ENCODE measurements around the gene SMARCAL1. TPM values are rescaled to one million over a fixed set of nuclear protein-coding genes. Genes with fewer than 3 reads are reported as not detected.

The SMARCAL1 gene
- total and polyA plus RNA-seq, 5 donors from 2014 or later: 19.8 to 25.1 (median 24.1) TPM

DNA sequence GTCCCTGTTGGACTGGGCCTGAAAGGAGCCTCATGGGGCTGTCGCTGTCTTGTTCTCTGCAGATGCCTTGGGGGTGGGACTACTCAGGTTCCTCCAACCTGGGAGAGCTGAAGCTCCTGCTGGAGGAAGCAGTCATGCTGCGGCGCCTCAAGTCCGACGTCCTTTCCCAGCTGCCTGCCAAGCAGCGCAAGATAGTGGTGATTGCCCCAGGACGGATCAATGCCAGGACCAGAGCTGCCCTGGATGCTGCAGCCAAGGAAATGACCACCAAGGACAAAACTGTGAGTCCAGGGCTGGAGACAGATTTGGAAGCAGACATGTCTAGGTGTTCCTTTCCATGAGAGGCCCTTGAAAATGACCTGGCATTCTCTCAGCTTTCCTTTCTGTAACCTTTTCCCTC lies 38.5 kb downstream of the SMARCAL1 start:
- no peaks in the 10 kb centered on the region for H3K4me1 ChIP-seq (ENCODE audit: control insufficient read depth, insufficient read depth, low read length, poor library complexity, severe bottlenecking)
- Mint-ChIP-seq H3K9me3 (peaks cover 0 to 9% (median 1%) of the 10 kb centered on the region in 7 donors), H3K27ac (no peak overlapping the region), H3K27me3 (no peaks in the 10 kb centered on the region), H3K36me3 (peaks cover 68% of the 10 kb centered on the region), H3K4me3 (no peak overlapping the region), H3K4me1 (peaks cover 0 to 3% (median 0%) of the 10 kb centered on the region in 4 donors)
- DNase-seq (no peak), ATAC-seq (ENCODE audit: low read depth in 2 of 2) (no peak)
- peaks cover 0 to 2% of the 10 kb centered on the region in 2 experiments for H3K9me3 ChIP-seq (ENCODE audit: control insufficient read depth in 2 of 2, low read length in 2 of 2)
- H3K27ac ChIP-seq (ENCODE audit: insufficient read depth, low read length, poor library complexity, severe bottlenecking): no peak overlapping the region
- no peaks in the 10 kb centered on the region for H3K27me3 ChIP-seq (ENCODE audit: control insufficient read depth, insufficient read depth, low read length)
- H3K36me3 ChIP-seq (ENCODE audit: control insufficient read depth, insufficient read depth, low read length): peaks cover 91% of the 10 kb centered on the region
- H3K4me3 ChIP-seq (ENCODE audit: low read depth, low read length): no peak overlapping the region

DNA sequence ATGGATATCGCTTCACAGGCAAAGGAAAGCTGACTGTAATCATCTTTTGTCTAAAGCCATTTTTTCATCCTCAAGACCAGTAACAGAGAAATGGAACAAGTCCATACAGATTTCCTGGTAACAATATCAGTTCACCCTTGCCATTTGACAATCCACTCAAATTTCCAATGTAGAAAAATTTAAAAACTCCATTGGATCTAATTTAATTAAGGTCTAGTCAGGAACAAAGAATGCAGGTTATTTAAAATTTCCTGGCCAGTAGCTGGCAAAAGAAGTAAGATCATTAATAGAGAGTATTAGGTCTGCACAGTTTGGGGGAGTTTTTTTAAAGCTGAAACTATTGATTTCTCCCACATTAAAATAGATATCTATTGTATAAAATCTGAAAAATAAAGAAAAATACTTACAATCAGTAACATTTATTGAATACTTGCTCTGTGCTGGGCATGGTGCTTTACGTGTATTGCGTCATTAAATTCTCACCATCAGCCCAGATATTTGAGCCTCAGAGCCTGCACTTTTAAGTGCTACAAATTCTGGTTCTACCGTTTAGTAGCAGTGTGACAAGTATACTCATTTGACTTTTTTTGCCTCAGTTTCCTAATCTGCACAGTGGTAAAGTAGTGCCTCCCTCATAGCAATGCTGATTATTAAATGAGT lies 41.8 kb downstream of the SMARCAL1 start:
- no peaks in the 10 kb centered on the region for H3K9me3 Mint-ChIP-seq
- no peak overlapping the region for H3K4me3 Mint-ChIP-seq
- no peaks in the 10 kb centered on the region for H3K4me1 ChIP-seq (ENCODE audit: control insufficient read depth, insufficient read depth, low read length, poor library complexity, severe bottlenecking)
- no peak overlapping the region for H3K27ac Mint-ChIP-seq
- DNase-seq: no peak
- H3K36me3 ChIP-seq (ENCODE audit: control insufficient read depth, insufficient read depth, low read length): peaks cover 58% of the 10 kb centered on the region
- H3K4me3 ChIP-seq (ENCODE audit: low read depth, low read length): no peak overlapping the region
- no peak for ATAC-seq (ENCODE audit: low read depth in 2 of 2)
- H3K27ac ChIP-seq (ENCODE audit: insufficient read depth, low read length, poor library complexity, severe bottlenecking): no peak overlapping the region
- no peaks in the 10 kb centered on the region for H3K27me3 ChIP-seq (ENCODE audit: control insufficient read depth, insufficient read depth, low read length)
- H3K27me3 Mint-ChIP-seq: no peaks in the 10 kb centered on the region
- H3K4me1 Mint-ChIP-seq: no peaks in the 10 kb centered on the region
- H3K9me3 ChIP-seq (ENCODE audit: control insufficient read depth in 2 of 2, low read length in 2 of 2): no peaks in the 10 kb centered on the region
- H3K36me3 Mint-ChIP-seq: peaks cover 41% of the 10 kb centered on the region

DNA sequence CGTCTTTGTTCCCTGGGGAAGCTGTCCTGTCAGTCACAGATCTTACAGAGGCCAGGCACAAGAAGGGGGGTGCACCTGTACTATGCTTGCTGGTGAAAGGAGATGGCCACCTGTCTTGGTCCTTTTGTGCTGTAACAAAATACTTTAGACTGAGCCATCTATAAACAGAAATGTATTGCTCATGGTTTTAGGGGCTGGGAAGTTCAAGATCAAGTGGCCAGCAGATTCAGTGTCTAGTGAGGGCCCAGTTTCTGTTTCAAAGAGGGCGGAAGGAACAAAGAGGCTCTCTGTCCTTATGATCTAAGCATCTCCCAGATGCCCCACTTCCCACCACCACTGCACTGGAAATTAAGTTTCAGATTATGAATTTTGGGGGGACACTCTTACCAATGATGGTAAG lies 50.9 kb downstream of the SMARCAL1 start:
- no peak for DNase-seq
- Mint-ChIP-seq H3K4me1 (peaks cover 0 to 2% (median 0%) of the 10 kb centered on the region in 4 donors), H3K9me3 (no peaks in the 10 kb centered on the region), H3K27me3 (no peaks in the 10 kb centered on the region), H3K4me3 (no peak overlapping the region), H3K36me3 (peaks cover 40% of the 10 kb centered on the region), H3K27ac (peak overlapping the region in 1 of 3 donors; percentile 27)
- no peaks in the 10 kb centered on the region for H3K27me3 ChIP-seq (ENCODE audit: control insufficient read depth, insufficient read depth, low read length)
- H3K9me3 ChIP-seq (ENCODE audit: control insufficient read depth in 2 of 2, low read length in 2 of 2): no peaks in the 10 kb centered on the region
- H3K4me1 ChIP-seq (ENCODE audit: control insufficient read depth, insufficient read depth, low read length, poor library complexity, severe bottlenecking): no peaks in the 10 kb centered on the region
- no peak overlapping the region for H3K4me3 ChIP-seq (ENCODE audit: low read depth, low read length)
- no peak for ATAC-seq (ENCODE audit: low read depth in 2 of 2)
- H3K27ac ChIP-seq (ENCODE audit: insufficient read depth, low read length, poor library complexity, severe bottlenecking): no peak overlapping the region
- H3K36me3 ChIP-seq (ENCODE audit: control insufficient read depth, insufficient read depth, low read length): peaks cover 24% of the 10 kb centered on the region

- peaks cover 40% of the 10 kb centered on the region for H3K36me3 Mint-ChIP-seq
Observed at GRCh38 chr2:216464104-216464720, 51.9 kb downstream of the SMARCAL1 start.

DNA sequence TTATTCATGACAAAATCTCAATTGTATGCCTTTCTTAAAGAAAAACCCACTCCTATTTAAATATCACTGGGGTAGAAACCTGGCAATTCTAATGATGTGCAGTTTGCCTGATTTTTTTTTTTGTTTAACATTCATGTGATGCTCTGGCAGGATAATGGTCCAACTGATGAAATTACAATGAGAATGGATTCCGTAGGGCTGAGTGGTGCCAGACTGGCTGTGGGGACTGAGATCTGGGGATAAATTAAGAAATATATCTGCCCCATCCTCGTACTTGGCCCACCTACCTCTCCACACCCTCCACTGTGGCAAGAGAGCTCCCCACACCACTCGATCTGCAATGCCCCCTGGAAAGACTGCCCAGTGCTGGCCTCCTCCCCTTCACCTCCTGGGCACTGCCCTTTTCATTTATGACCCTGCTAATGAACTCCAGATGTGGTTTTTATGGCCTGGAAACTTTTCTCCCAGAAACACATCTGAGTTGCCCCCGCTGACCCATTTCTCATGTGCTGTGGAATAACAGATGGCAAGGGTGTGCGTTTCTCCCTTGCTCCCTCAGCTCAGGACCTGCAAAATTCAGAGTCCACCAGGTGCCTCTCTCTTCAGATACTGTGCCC lies 53.4 kb downstream of the SMARCAL1 start:
- H3K27me3 ChIP-seq (ENCODE audit: control insufficient read depth, insufficient read depth, low read length): no peaks in the 10 kb centered on the region
- H3K4me1 ChIP-seq (ENCODE audit: control insufficient read depth, insufficient read depth, low read length, poor library complexity, severe bottlenecking): no peaks in the 10 kb centered on the region
- H3K4me3 ChIP-seq (ENCODE audit: low read depth, low read length): no peak overlapping the region
- Mint-ChIP-seq H3K27me3 (no peaks in the 10 kb centered on the region), H3K27ac (peak overlapping the region in 2 of 3 donors; percentile 38 to 55), H3K9me3 (no peaks in the 10 kb centered on the region), H3K4me1 (no peaks in the 10 kb centered on the region), H3K36me3 (peaks cover 45% of the 10 kb centered on the region), H3K4me3 (no peak overlapping the region)
- ATAC-seq (ENCODE audit: low read depth in 2 of 2) (no peak), DNase-seq (no peak)
- H3K9me3 ChIP-seq (ENCODE audit: control insufficient read depth in 2 of 2, low read length in 2 of 2): no peaks in the 10 kb centered on the region
- peaks cover 35% of the 10 kb centered on the region for H3K36me3 ChIP-seq (ENCODE audit: control insufficient read depth, insufficient read depth, low read length)
- no peak overlapping the region for H3K27ac ChIP-seq (ENCODE audit: insufficient read depth, low read length, poor library complexity, severe bottlenecking)

More at GRCh38 chr2:216464104-216464720, 51.9 kb downstream of the SMARCAL1 start:
- no peak overlapping the region for H3K4me3 ChIP-seq (ENCODE audit: low read depth, low read length)
- no peaks in the 10 kb centered on the region for H3K9me3 ChIP-seq (ENCODE audit: control insufficient read depth in 2 of 2, low read length in 2 of 2)
- Mint-ChIP-seq H3K4me3 (no peak overlapping the region), H3K9me3 (no peaks in the 10 kb centered on the region), H3K27me3 (no peaks in the 10 kb centered on the region), H3K4me1 (peaks cover 0 to 2% (median 0%) of the 10 kb centered on the region in 4 donors), H3K27ac (no peak overlapping the region)
- H3K27ac ChIP-seq (ENCODE audit: insufficient read depth, low read length, poor library complexity, severe bottlenecking): no peak overlapping the region
- H3K4me1 ChIP-seq (ENCODE audit: control insufficient read depth, insufficient read depth, low read length, poor library complexity, severe bottlenecking): no peaks in the 10 kb centered on the region
- DNase-seq (no peak), ATAC-seq (ENCODE audit: low read depth in 2 of 2) (no peak)
- no peaks in the 10 kb centered on the region for H3K27me3 ChIP-seq (ENCODE audit: control insufficient read depth, insufficient read depth, low read length)
- peaks cover 30% of the 10 kb centered on the region for H3K36me3 ChIP-seq (ENCODE audit: control insufficient read depth, insufficient read depth, low read length)

GRCh38 chr2:216467845-216468244 lies 55.6 kb downstream of the SMARCAL1 start:
- H3K9me3 Mint-ChIP-seq: no peaks in the 10 kb centered on the region

DNA sequence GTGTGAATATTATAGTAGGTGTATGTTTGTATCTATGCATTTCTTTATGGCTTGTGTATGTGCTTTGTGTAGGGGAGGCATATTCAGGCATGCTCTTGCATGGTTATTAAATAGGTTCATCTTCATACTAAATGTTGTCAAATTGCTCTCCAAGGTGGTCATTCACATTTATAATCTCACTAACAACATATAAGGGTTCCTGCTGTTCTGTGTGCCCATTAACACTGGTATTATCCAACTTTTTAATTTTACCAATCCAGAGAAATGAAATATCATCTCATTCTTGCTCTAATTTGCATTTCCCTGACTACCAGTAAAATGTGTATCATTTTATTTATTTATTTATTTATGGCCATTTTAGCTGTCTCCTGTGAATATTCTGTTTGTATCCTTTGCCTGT lies 57.4 kb downstream of the SMARCAL1 start:
- Mint-ChIP-seq H3K4me1 (peaks cover 0 to under 1% (median under 1%) of the 10 kb centered on the region in 4 donors), H3K27me3 (no peaks in the 10 kb centered on the region), H3K36me3 (peaks cover 25% of the 10 kb centered on the region), H3K4me3 (no peak overlapping the region), H3K9me3 (no peaks in the 10 kb centered on the region), H3K27ac (no peak overlapping the region)
- H3K27me3 ChIP-seq (ENCODE audit: control insufficient read depth, insufficient read depth, low read length): no peaks in the 10 kb centered on the region
- ATAC-seq (ENCODE audit: low read depth in 2 of 2) (no peak), DNase-seq (no peak)
- H3K4me3 ChIP-seq (ENCODE audit: low read depth, low read length): no peak overlapping the region
- H3K36me3 ChIP-seq (ENCODE audit: control insufficient read depth, insufficient read depth, low read length): peaks cover 42% of the 10 kb centered on the region
- no peak overlapping the region for H3K27ac ChIP-seq (ENCODE audit: insufficient read depth, low read length, poor library complexity, severe bottlenecking)
- H3K9me3 ChIP-seq (ENCODE audit: control insufficient read depth in 2 of 2, low read length in 2 of 2): no peaks in the 10 kb centered on the region
- H3K4me1 ChIP-seq (ENCODE audit: control insufficient read depth, insufficient read depth, low read length, poor library complexity, severe bottlenecking): no peaks in the 10 kb centered on the region

More at GRCh38 chr2:216467845-216468244, 55.6 kb downstream of the SMARCAL1 start:
- Mint-ChIP-seq H3K27me3 (no peaks in the 10 kb centered on the region), H3K4me3 (no peak overlapping the region), H3K4me1 (no peaks in the 10 kb centered on the region), H3K27ac (no peak overlapping the region), H3K36me3 (peaks cover 38% of the 10 kb centered on the region)
- Histone ChIP-seq H3K27ac (ENCODE audit: insufficient read depth, low read length, poor library complexity, severe bottlenecking) (no peak overlapping the region), H3K4me1 (ENCODE audit: control insufficient read depth, insufficient read depth, low read length, poor library complexity, severe bottlenecking) (no peaks in the 10 kb centered on the region), H3K27me3 (ENCODE audit: control insufficient read depth, insufficient read depth, low read length) (no peaks in the 10 kb centered on the region), H3K36me3 (ENCODE audit: control insufficient read depth, insufficient read depth, low read length) (peaks cover 40% of the 10 kb centered on the region), H3K9me3 (ENCODE audit: control insufficient read depth in 2 of 2, low read length in 2 of 2) (no peaks in the 10 kb centered on the region), H3K4me3 (ENCODE audit: low read depth, low read length) (no peak overlapping the region)
- ATAC-seq (ENCODE audit: low read depth in 2 of 2): no peak
- DNase-seq: no peak
